ENCODE measurements around the gene DHRS11. TPM values are rescaled to one million over a fixed set of nuclear protein-coding genes. Genes with fewer than 3 reads are reported as not detected.
A peak's percentile ranks its signal among the peaks of the same experiment; 100 is the strongest.

DHRS11 gene
- total RNA-seq, 1 experiment from 2014 or later, result 38.0 TPM

GRCh38 chr17:36544044-36544306 is 47.7 kb upstream of the DHRS11 start:
- ChIA-PET POLR2A (interaction anchor here (1.1 to 3.5 kb wide), 2 partner anchors 10 to 57 kb away, joined by 3 to 37 read pairs; partner anchors contain the start of genes MYO19 and PIGW), CTCF (interaction anchor here (0.6 to 5.4 kb wide), 2 partner anchors 9 to 59 kb away, joined by 3 to 40 read pairs; partner anchors contain the start of genes MYO19 and PIGW)
- H3K4me1 Mint-ChIP-seq, result peaks cover 24% of the 10 kb centered on the region
- ATAC-seq, result peak; percentile 1; the same call in 1 of the 2 replicates
- no peak for DNase-seq (ENCODE audit: low spot score)
- H3K9me3 Mint-ChIP-seq, result no peaks in the 10 kb centered on the region
- TF ChIP-seq ZNF671 (CRISPR knock-in tag; IDR thresholded peaks at IDR 0.05) (no peak), ZNF423 (CRISPR knock-in tag; IDR thresholded peaks at IDR 0.05) (no peak), ELF4 (CRISPR knock-in tag; IDR thresholded peaks at IDR 0.05; ENCODE audit: low read depth) (no peak), SOX15 (CRISPR knock-in tag; IDR thresholded peaks at IDR 0.05) (no peak), ZNF396 (CRISPR knock-in tag; IDR thresholded peaks at IDR 0.05; ENCODE audit: borderline replicate concordance) (no peak), ZNF138 (CRISPR knock-in tag; conservative IDR thresholded peaks at IDR 0.05) (no peak), ZNF512 (CRISPR knock-in tag; IDR thresholded peaks at IDR 0.05; ENCODE audit: borderline replicate concordance) (no peak)
- TF ChIP-seq, protein P1, sequence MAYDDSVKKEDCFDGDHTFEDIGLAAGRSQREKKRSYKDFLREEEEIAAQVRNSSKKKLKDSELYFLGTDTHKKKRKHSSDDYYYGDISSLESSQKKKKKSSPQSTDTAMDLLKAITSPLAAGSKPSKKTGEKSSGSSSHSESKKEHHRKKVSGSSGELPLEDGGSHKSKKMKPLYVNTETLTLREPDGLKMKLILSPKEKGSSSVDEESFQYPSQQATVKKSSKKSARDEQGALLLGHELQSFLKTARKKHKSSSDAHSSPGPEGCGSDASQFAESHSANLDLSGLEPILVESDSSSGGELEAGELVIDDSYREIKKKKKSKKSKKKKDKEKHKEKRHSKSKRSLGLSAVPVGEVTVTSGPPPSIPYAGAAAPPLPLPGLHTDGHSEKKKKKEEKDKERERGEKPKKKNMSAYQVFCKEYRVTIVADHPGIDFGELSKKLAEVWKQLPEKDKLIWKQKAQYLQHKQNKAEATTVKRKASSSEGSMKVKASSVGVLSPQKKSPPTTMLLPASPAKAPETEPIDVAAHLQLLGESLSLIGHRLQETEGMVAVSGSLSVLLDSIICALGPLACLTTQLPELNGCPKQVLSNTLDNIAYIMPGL (CRISPR knock-in tag; IDR thresholded peaks at IDR 0.05), result no peak
- no peaks in the 10 kb centered on the region for H3K27me3 Mint-ChIP-seq (ENCODE audit: low read depth)
- H3K4me3 Mint-ChIP-seq, result peak overlapping the region; percentile 98
- H3K27ac Mint-ChIP-seq, result peak overlapping the region; percentile 95
- H3K36me3 Mint-ChIP-seq, result peaks cover 3% of the 10 kb centered on the region; the same call in 1 of the 2 replicates

- ChIA-PET POLR2A (interaction anchor here (1.1 to 3.5 kb wide), 3 partner anchors 10 to 56 kb away, joined by 3 to 37 read pairs (median 5); partner anchors contain the start of genes DHRS11, MYO19 and PIGW), CTCF (interaction anchor here (0.6 to 5.4 kb wide), 3 partner anchors 10 to 83 kb away, joined by 3 to 40 read pairs (median 4); partner anchors contain the start of genes MYO19 and PIGW)
- Mint-ChIP-seq H3K4me1 (peaks cover 24% of the 10 kb centered on the region), H3K36me3 (peaks cover 3% of the 10 kb centered on the region; the same call in 1 of the 2 replicates), H3K4me3 (peak within 1 kb of the TSS; percentile 98), H3K27ac (peak within 1 kb of the TSS; percentile 95), H3K9me3 (no peaks in the 10 kb centered on the region), H3K27me3 (ENCODE audit: low read depth) (no peaks in the 10 kb centered on the region)
- peak; percentile 90 for DNase-seq (ENCODE audit: low spot score)
- ATAC-seq, result peak; percentile 61
- TF ChIP-seq JUN (CRISPR knock-in tag; IDR thresholded peaks at IDR 0.05) (0 out of 2 replicates have a peak, but pooled peaks have one; percentile 0), MYBL2 (CRISPR knock-in tag; IDR thresholded peaks at IDR 0.05) (no peak), ZNF671 (CRISPR knock-in tag; IDR thresholded peaks at IDR 0.05) (no peak), ZBTB21 (CRISPR knock-in tag; IDR thresholded peaks at IDR 0.05; ENCODE audit: borderline replicate concordance) (no peak; the same call in 1 of the 2 replicates), GABPB1 (CRISPR knock-in tag; IDR thresholded peaks at IDR 0.05) (no peak), GTF2I (CRISPR knock-in tag; conservative IDR thresholded peaks at IDR 0.05) (no peak), MAX (CRISPR knock-in tag; IDR thresholded peaks at IDR 0.05) (peak; percentile 63; the same call in 1 of the 2 replicates), ZBTB43 (CRISPR knock-in tag; IDR thresholded peaks at IDR 0.05) (0 out of 2 replicates have a peak, but pooled peaks have one; percentile 58), FOXP4 (CRISPR knock-in tag; IDR thresholded peaks at IDR 0.05) (no peak), MLX (CRISPR knock-in tag; IDR thresholded peaks at IDR 0.05) (no peak), KAT7 (CRISPR knock-in tag; IDR thresholded peaks at IDR 0.05; ENCODE audit: borderline replicate concordance) (0 out of 2 replicates have a peak, but pooled peaks have one; percentile 41), GRHL2 (CRISPR knock-in tag; IDR thresholded peaks at IDR 0.05; ENCODE audit: insufficient replicate concordance, severe bottlenecking) (no peak), NFATC4 (CRISPR knock-in tag; IDR thresholded peaks at IDR 0.05) (no peak)
- TF ChIP-seq, protein P2, sequence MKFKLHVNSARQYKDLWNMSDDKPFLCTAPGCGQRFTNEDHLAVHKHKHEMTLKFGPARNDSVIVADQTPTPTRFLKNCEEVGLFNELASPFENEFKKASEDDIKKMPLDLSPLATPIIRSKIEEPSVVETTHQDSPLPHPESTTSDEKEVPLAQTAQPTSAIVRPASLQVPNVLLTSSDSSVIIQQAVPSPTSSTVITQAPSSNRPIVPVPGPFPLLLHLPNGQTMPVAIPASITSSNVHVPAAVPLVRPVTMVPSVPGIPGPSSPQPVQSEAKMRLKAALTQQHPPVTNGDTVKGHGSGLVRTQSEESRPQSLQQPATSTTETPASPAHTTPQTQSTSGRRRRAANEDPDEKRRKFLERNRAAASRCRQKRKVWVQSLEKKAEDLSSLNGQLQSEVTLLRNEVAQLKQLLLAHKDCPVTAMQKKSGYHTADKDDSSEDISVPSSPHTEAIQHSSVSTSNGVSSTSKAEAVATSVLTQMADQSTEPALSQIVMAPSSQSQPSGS (CRISPR knock-in tag; IDR thresholded peaks at IDR 0.05; ENCODE audit: borderline replicate concordance, low read depth), result no peak
- TF ChIP-seq, protein P3, sequence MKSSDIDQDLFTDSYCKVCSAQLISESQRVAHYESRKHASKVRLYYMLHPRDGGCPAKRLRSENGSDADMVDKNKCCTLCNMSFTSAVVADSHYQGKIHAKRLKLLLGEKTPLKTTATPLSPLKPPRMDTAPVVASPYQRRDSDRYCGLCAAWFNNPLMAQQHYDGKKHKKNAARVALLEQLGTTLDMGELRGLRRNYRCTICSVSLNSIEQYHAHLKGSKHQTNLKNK (CRISPR knock-in tag; IDR thresholded peaks at IDR 0.05), result no peak
Measured at GRCh38 chr17:36544307-36545076, 47.2 kb upstream of the DHRS11 start, which contains the start of gene GGNBP2. GGNBP2 (plus strand) TSS chr17:36544919; CDS start chr17:36545725, 806 bp downstream.

All from WTC11 (cell line).